ENCODE data around the gene FIGNL1. TPM values are rescaled to one million over a fixed set of nuclear protein-coding genes. Genes with fewer than 3 reads are reported as not detected.
A peak's percentile ranks its signal among the peaks of the same experiment; 100 is the strongest.

FIGNL1 gene
- total RNA-seq, 1 donor from 2014 or later, result 40.4 TPM

DNA sequence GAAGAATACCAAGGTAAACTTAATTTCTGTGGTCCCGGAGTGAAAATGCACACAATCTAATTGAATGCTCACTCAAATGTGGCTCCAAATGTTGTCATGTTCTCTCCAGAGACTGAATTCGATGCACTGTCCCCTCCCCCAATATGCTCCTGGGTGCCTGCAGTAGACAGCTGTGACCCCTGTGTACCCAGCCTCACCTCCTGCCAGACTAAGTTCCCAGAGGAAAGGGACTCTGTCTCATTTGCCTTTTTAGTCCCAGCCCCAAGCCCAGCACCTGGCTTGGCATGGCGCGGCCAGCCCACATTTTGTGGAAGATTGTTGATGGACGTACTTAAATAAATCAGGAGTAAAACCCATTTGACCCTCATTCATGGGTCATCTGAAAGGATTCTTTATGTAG is 21.8 kb upstream of the FIGNL1 start:
- no peak for DNase-seq (ENCODE audit: low read depth, low spot score)
- Mint-ChIP-seq H3K27me3 (ENCODE audit: low read depth) (no peaks in the 10 kb centered on the region), H3K4me3 (no peak overlapping the region), H3K4me1 (peaks cover 5% of the 10 kb centered on the region), H3K36me3 (ENCODE audit: low read depth) (no peaks in the 10 kb centered on the region), H3K9me3 (no peaks in the 10 kb centered on the region), H3K27ac (ENCODE audit: unreplicated experiment) (no peak overlapping the region)
- TF ChIP-seq CTCF (conservative IDR thresholded peaks at IDR 0.05), result no peak

DNA sequence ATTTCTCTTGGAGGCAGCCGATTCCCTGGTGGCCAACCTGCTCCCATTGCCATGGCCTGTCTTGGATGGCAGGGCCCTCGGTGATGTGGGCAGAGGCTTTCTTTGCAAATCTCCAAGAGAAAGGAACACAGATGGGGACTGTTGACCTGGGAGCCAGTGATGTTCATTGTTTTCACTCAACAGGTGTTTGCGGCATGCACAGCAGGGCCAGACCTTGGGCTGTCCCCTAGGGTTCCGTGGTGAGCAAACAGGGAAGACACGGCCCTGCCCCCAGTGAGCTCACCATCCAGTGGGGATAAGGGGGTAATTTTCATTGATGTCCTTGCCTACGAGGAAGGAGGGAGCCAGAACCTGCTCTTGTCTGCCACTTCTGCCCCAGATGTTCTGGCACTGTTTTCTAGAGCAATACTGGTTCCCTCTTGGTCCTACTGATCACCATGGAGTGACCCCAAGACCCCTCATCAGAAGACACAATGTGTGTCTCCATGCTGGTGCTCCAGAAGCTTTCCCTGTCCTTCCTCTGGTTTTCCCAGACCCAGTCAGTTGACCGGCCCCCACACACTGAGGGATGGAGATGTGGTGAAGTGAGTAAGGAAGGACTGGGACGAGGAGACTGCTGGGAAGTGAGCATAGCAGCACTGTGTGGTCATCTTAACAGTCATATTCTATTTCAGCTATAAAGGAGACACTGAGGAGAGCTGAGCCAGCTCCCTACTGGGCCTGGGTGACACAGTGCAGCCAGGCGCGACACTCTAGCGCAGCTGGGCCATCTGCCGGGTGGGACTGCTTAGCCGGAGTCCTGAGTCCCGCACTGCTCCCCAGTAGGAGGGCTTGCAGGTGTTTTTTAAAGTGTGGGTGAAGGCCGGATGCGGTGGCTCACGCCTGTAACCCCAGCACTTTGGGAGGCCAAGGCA is 20.4 kb upstream of the FIGNL1 start:
- H3K4me3 Mint-ChIP-seq, result no peak overlapping the region
- no peaks in the 10 kb centered on the region for H3K36me3 Mint-ChIP-seq (ENCODE audit: low read depth)
- H3K27me3 Mint-ChIP-seq (ENCODE audit: low read depth), result no peaks in the 10 kb centered on the region
- no peak overlapping the region for H3K27ac Mint-ChIP-seq (ENCODE audit: unreplicated experiment)
- peaks cover 5% of the 10 kb centered on the region for H3K4me1 Mint-ChIP-seq
- no peak for TF ChIP-seq CTCF (conservative IDR thresholded peaks at IDR 0.05)
- no peak for DNase-seq (ENCODE audit: low read depth, low spot score)
- H3K9me3 Mint-ChIP-seq, result no peaks in the 10 kb centered on the region

DNA sequence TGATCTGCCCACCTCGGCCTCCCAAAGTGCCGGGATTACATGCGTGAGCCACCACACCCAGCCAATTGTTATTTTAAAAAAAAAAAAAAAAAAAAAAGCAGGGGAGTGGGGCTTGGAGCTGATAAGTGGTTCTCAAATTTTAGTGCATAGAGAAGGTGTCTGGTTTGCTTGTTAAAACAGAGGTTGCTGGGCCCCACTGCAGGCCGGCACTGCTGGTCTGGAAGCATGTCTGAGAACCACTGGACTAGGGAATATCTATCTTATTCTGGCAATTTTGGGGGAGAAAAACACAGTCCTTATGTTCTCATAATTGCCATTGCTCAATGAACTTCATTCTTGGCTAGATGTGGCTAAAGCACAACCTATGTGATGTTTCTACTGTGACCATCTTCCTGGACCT is 19.0 kb upstream of the FIGNL1 start:
- no peak overlapping the region for H3K4me3 Mint-ChIP-seq

DNA sequence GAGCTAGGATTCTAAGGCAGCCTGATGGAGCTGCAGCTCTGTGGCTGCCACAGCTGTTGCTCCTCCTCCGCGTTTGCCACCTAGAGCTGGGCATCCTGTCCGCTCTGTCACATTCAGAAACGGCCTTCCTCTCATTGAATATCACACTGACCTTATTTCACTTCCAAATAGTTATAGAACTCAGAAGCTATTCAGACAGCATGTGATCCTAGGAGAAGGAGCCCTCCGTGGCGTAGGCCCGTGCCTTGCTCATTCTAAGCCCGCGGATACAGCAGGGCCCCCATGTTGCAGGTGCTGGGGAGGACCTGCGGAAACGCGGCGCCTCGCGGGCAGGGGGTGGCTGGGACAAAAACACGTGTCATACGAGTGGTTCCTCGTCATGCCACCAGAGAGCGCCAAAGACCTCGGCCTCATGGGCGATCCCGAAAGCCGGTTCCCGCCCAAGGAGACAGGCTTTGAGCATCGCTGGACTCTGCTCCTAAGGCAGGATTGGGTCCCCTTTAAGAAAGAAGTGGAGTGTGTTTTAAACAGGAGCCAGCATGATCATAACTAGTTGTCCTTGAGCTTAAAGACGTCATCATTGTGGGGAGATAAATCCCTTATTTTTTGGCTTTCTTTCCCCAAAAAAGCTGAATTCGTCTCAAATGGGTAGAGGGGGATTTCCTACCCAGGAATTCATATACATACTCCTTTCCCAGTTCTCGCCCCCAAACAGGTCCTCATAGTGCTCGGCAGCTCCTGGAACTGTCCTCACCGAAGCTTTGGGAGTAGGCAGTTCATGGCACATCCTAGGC is 17.9 kb upstream of the FIGNL1 start:
- Mint-ChIP-seq H3K36me3 (ENCODE audit: low read depth) (no peaks in the 10 kb centered on the region), H3K27ac (ENCODE audit: unreplicated experiment) (no peak overlapping the region), H3K27me3 (ENCODE audit: low read depth) (no peaks in the 10 kb centered on the region), H3K9me3 (no peaks in the 10 kb centered on the region), H3K4me3 (no peak overlapping the region), H3K4me1 (peaks cover 5% of the 10 kb centered on the region)
- DNase-seq (ENCODE audit: low read depth, low spot score), result peak; percentile 80
- peak; percentile 95 for TF ChIP-seq CTCF (conservative IDR thresholded peaks at IDR 0.05)

More for the DNA sequence above, 19.0 kb upstream of the FIGNL1 start:
- no peaks in the 10 kb centered on the region for H3K36me3 Mint-ChIP-seq (ENCODE audit: low read depth)
- no peak for TF ChIP-seq CTCF (conservative IDR thresholded peaks at IDR 0.05)
- no peak for DNase-seq (ENCODE audit: low read depth, low spot score)
- peaks cover 5% of the 10 kb centered on the region for H3K4me1 Mint-ChIP-seq
- H3K27ac Mint-ChIP-seq (ENCODE audit: unreplicated experiment), result peak overlapping the region; percentile 63
- H3K27me3 Mint-ChIP-seq (ENCODE audit: low read depth), result no peaks in the 10 kb centered on the region
- no peaks in the 10 kb centered on the region for H3K9me3 Mint-ChIP-seq

- H3K36me3 Mint-ChIP-seq (ENCODE audit: low read depth), result no peaks in the 10 kb centered on the region
- TF ChIP-seq CTCF (conservative IDR thresholded peaks at IDR 0.05), result no peak
- no peak overlapping the region for H3K4me3 Mint-ChIP-seq
- no peaks in the 10 kb centered on the region for H3K27me3 Mint-ChIP-seq (ENCODE audit: low read depth)
- peaks cover 2% of the 10 kb centered on the region for H3K9me3 Mint-ChIP-seq
- H3K4me1 Mint-ChIP-seq, result peaks cover 5% of the 10 kb centered on the region
- H3K27ac Mint-ChIP-seq (ENCODE audit: unreplicated experiment), result no peak overlapping the region
- no peak for DNase-seq (ENCODE audit: low read depth, low spot score)
Observed at GRCh38 chr7:50466815-50467585, 16.9 kb upstream of the FIGNL1 start.
